HEK293 (cell line): ENCODE measurements around the gene CSNK1G2.

Experiments
- CTCF ChIA-PET: fragments of 350-600 bp; formaldehyde crosslinking; extraction: SDS; loops from one replicate; lab custom pipeline; 2021; ENCODE audit warnings: antibody characterized with exemption; lab: Yijun Ruan, JAX
- POLR2A ChIA-PET: fragments of 300-600 bp; formaldehyde crosslinking; extraction: SDS; loops from one replicate; lab custom pipeline; 2020; ENCODE audit warnings: antibody characterized with exemption, inconsistent platforms; lab: Yijun Ruan, JAX
- H3K27ac ChIP-seq: fragments of 200-500 bp; sonication (Bioruptor generic); 2 replicates; pipeline ENCODE4 v1.5.1; 2014; ENCODE audit warnings: low read depth, low read length, control low read depth, inconsistent platforms; ENCODE audit errors: extremely low read depth
- H3K36me3 ChIP-seq, 2 experiments: fragments of 200-500 bp in 1 of 2; sonication (Bioruptor generic) in 1 of 2; 1 replicate in 1 of 2; 2 replicates in 1 of 2; pipeline ENCODE4 v1.5.1; 2014 to 2017; ENCODE audit warnings: inconsistent platforms in 2 of 2, low read length in 2 of 2; ENCODE audit not compliant: control insufficient read depth in 2 of 2, insufficient read depth in 1 of 2
- H3K4me1 ChIP-seq: fragments of 200-500 bp; sonication (Bioruptor generic); 2 replicates; pipeline ENCODE4 v1.5.1; 2014; ENCODE audit warnings: mild to moderate bottlenecking, low read length, inconsistent platforms; ENCODE audit not compliant: control insufficient read depth, insufficient read depth
- H3K4me3 ChIP-seq: 2 replicates; pipeline ENCODE4 v1.5.1; 2011; ENCODE audit warnings: low read depth, mild to moderate bottlenecking, control low read depth, low read length, moderate library complexity
- H3K9me3 ChIP-seq: fragments of 200-500 bp; sonication (Bioruptor generic); 2 replicates; pipeline ENCODE4 v1.5.1; 2014; ENCODE audit warnings: low read depth, low read length, inconsistent platforms; ENCODE audit not compliant: control insufficient read depth, insufficient read depth
- BCL11A ChIP-seq: fragments of 450-650 bp; formaldehyde crosslinking; IDR thresholded peaks from 2 replicates; pipeline ENCODE4 v1.5.1; 2016; ENCODE audit warnings: low read depth, missing biosample characterization, missing genetic modification characterization
- GLIS2 ChIP-seq: fragments of 450-650 bp; formaldehyde crosslinking; IDR thresholded peaks from 2 replicates; pipeline ENCODE4 v1.5.1; 2016; ENCODE audit warnings: missing biosample characterization, missing genetic modification characterization
- KLF10 ChIP-seq: fragments of 450-650 bp; IDR thresholded peaks from 2 replicates; pipeline ENCODE4 v1.5.1; 2018; ENCODE audit warnings: missing biosample characterization, mild to moderate bottlenecking, missing genetic modification characterization
- KLF9 ChIP-seq: fragments of 450-650 bp; formaldehyde crosslinking; IDR thresholded peaks from 2 replicates; pipeline ENCODE4 v1.5.1; 2016; ENCODE audit warnings: missing biosample characterization, missing genetic modification characterization, low read depth
- PATZ1 ChIP-seq: fragments of 450-650 bp; formaldehyde crosslinking; IDR thresholded peaks from 2 replicates; pipeline ENCODE4 v1.5.1; 2016; ENCODE audit warnings: missing biosample characterization, missing genetic modification characterization
- RBAK ChIP-seq: fragments of 450-650 bp; formaldehyde crosslinking; IDR thresholded peaks from 2 replicates; pipeline ENCODE4 v1.5.1; 2016; ENCODE audit warnings: missing biosample characterization, missing genetic modification characterization
- SCRT2 ChIP-seq: fragments of 450-650 bp; formaldehyde crosslinking; IDR thresholded peaks from 2 replicates; pipeline ENCODE4 v1.5.1; 2016; ENCODE audit warnings: missing biosample characterization, missing genetic modification characterization
- SP2 ChIP-seq: fragments of 450-650 bp; formaldehyde crosslinking; IDR thresholded peaks from 2 replicates; pipeline ENCODE4 v1.5.1; 2016; ENCODE audit warnings: missing biosample characterization, missing genetic modification characterization
- ZBTB26 ChIP-seq: fragments of 450-650 bp; formaldehyde crosslinking; optimal IDR thresholded peaks from 2 replicates; pipeline ENCODE3; 2016; ENCODE audit warnings: missing biosample characterization, mild to moderate bottlenecking, missing genetic modification characterization
- ZBTB44 ChIP-seq: fragments of 450-650 bp; IDR thresholded peaks from 2 replicates; pipeline ENCODE4 v1.5.1; 2018; ENCODE audit warnings: missing biosample characterization, mild to moderate bottlenecking, missing genetic modification characterization
- ZBTB48 ChIP-seq: fragments of 450-650 bp; formaldehyde crosslinking; IDR thresholded peaks from 2 replicates; pipeline ENCODE4 v1.5.1; 2016; ENCODE audit warnings: missing biosample characterization, missing genetic modification characterization
- ZBTB8A ChIP-seq: fragments of 450-650 bp; formaldehyde crosslinking; IDR thresholded peaks from 2 replicates; pipeline ENCODE4 v1.5.1; 2016; ENCODE audit warnings: missing biosample characterization, missing genetic modification characterization
- ZFP37 ChIP-seq: fragments of 450-650 bp; formaldehyde crosslinking; IDR thresholded peaks from 2 replicates; pipeline ENCODE4 v1.5.1; 2016; ENCODE audit warnings: missing biosample characterization, missing genetic modification characterization
- ZIC2 ChIP-seq: fragments of 450-650 bp; formaldehyde crosslinking; IDR thresholded peaks from 2 replicates; pipeline ENCODE4 v1.5.1; 2016; ENCODE audit warnings: missing biosample characterization, missing genetic modification characterization
- ZNF146 ChIP-seq: fragments of 450-650 bp; formaldehyde crosslinking; IDR thresholded peaks from 2 replicates; pipeline ENCODE4 v1.5.1; 2016; ENCODE audit warnings: missing biosample characterization, missing genetic modification characterization
- ZNF174 ChIP-seq: fragments of 450-650 bp; formaldehyde crosslinking; IDR thresholded peaks from 2 replicates; pipeline ENCODE4 v1.5.0; 2017; ENCODE audit warnings: missing biosample characterization, mild to moderate bottlenecking, missing genetic modification characterization
- ZNF2 ChIP-seq: fragments of 450-650 bp; formaldehyde crosslinking; IDR thresholded peaks from 2 replicates; pipeline ENCODE4 v1.5.1; 2016; ENCODE audit warnings: missing biosample characterization, missing genetic modification characterization
- ZNF324 ChIP-seq: fragments of 450-650 bp; formaldehyde crosslinking; IDR thresholded peaks from 2 replicates; pipeline ENCODE4 v1.5.1; 2016; ENCODE audit warnings: missing biosample characterization, missing genetic modification characterization
- ZNF350 ChIP-seq: fragments of 450-650 bp; formaldehyde crosslinking; IDR thresholded peaks from 2 replicates; pipeline ENCODE4 v1.5.0; 2017; ENCODE audit warnings: missing biosample characterization, mild to moderate bottlenecking, missing genetic modification characterization
- ZNF530 ChIP-seq: fragments of 450-650 bp; formaldehyde crosslinking; IDR thresholded peaks from 2 replicates; pipeline ENCODE4 v1.5.1; 2016; ENCODE audit warnings: low read depth, missing biosample characterization, missing genetic modification characterization
- ZNF580 ChIP-seq: fragments of 450-650 bp; formaldehyde crosslinking; IDR thresholded peaks from 2 replicates; pipeline ENCODE4 v1.5.1; 2016; ENCODE audit warnings: missing biosample characterization, missing genetic modification characterization
- ZSCAN30 ChIP-seq: fragments of 450-650 bp; IDR thresholded peaks from 2 replicates; pipeline ENCODE4 v1.5.1; 2018; ENCODE audit warnings: missing biosample characterization, mild to moderate bottlenecking, missing genetic modification characterization, moderate library complexity
- ZXDB ChIP-seq: fragments of 450-650 bp; formaldehyde crosslinking; IDR thresholded peaks from 2 replicates; pipeline ENCODE4 v1.5.1; 2016; ENCODE audit warnings: missing biosample characterization, missing genetic modification characterization
- TF ChIP-seq, protein P1 (sequence below): fragments of 450-650 bp; formaldehyde crosslinking; IDR thresholded peaks from 2 replicates; pipeline ENCODE4 v1.5.1; 2016; ENCODE audit warnings: missing biosample characterization, missing genetic modification characterization, borderline replicate concordance
- TF ChIP-seq, protein P2 (sequence below): fragments of 450-650 bp; formaldehyde crosslinking; IDR thresholded peaks from 2 replicates; pipeline ENCODE4 v1.5.1; 2016; ENCODE audit warnings: missing biosample characterization, missing genetic modification characterization, low read depth

The CSNK1G2 gene

DNA sequence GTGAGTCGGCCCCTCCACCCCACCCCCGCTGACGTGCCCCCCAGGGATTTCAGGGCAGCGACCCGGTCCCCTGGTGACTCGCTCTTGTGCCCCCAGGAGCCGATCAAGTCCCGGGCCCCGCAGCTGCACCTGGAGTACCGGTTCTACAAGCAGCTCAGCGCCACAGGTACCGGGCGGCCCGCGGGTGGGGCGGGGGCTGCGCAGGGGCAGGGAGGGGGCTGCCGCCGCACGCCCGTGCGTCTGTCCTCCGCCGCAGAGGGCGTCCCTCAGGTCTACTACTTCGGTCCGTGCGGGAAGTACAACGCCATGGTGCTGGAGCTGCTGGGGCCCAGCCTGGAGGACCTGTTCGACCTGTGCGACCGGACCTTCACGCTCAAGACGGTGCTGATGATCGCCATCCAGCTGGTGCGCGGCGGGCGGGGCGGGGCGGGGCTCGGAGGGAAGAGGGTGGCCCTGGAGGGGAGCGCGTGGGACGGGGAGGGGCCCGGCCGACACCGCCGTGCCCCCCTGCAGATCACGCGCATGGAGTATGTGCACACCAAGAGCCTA, 37.4 kb downstream of the CSNK1G2 start:
- CTCF ChIA-PET: no interaction called here
- no peak for TF ChIP-seq ZNF350 (tag by site-specific recombination)
- TF ChIP-seq ZNF2: no peak
- no peak for TF ChIP-seq BCL11A (tag by site-specific recombination)
- no peak for TF ChIP-seq GLIS2 (tag by site-specific recombination)
- TF ChIP-seq, protein P1, sequence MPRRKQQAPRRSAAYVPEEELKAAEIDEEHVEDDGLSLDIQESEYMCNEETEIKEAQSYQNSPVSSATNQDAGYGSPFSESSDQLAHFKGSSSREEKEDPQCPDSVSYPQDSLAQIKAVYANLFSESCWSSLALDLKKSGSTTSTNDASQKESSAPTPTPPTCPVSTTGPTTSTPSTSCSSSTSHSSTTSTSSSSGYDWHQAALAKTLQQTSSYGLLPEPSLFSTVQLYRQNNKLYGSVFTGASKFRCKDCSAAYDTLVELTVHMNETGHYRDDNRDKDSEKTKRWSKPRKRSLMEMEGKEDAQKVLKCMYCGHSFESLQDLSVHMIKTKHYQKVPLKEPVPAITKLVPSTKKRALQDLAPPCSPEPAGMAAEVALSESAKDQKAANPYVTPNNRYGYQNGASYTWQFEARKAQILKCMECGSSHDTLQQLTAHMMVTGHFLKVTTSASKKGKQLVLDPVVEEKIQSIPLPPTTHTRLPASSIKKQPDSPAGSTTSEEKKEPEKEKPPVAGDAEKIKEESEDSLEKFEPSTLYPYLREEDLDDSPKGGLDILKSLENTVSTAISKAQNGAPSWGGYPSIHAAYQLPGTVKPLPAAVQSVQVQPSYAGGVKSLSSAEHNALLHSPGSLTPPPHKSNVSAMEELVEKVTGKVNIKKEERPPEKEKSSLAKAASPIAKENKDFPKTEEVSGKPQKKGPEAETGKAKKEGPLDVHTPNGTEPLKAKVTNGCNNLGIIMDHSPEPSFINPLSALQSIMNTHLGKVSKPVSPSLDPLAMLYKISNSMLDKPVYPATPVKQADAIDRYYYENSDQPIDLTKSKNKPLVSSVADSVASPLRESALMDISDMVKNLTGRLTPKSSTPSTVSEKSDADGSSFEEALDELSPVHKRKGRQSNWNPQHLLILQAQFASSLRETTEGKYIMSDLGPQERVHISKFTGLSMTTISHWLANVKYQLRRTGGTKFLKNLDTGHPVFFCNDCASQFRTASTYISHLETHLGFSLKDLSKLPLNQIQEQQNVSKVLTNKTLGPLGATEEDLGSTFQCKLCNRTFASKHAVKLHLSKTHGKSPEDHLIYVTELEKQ (tag by site-specific recombination): no peak
- no peak for TF ChIP-seq KLF9 (tag by site-specific recombination)
- no peak for TF ChIP-seq ZBTB26 (tag by site-specific recombination)
- no peak for TF ChIP-seq ZNF174 (tag by site-specific recombination)
- Histone ChIP-seq H3K9me3 (no peaks in the 10 kb centered on the region), H3K27ac (no peak overlapping the region), H3K4me3 (no peak overlapping the region), H3K36me3 (peaks cover 12 to 63% of the 10 kb centered on the region in 2 experiments; a peak in 2 of 3 replicates), H3K4me1 (no peaks in the 10 kb centered on the region)
- POLR2A ChIA-PET: no interaction called here

- TF ChIP-seq SP2 (tag by site-specific recombination) (no peak), ZFP37 (no peak), ZIC2 (tag by site-specific recombination) (no peak), ZNF146 (no peak), ZBTB8A (no peak), KLF10 (tag by site-specific recombination) (no peak), RBAK (tag by site-specific recombination) (no peak), SCRT2 (tag by site-specific recombination) (no peak), ZNF324 (no peak), ZSCAN30 (no peak), KLF9 (tag by site-specific recombination) (no peak), ZXDB (tag by site-specific recombination) (no peak), ZBTB48 (tag by site-specific recombination) (no peak), ZNF580 (tag by site-specific recombination) (no peak), ZBTB44 (tag by site-specific recombination) (no peak), PATZ1 (tag by site-specific recombination) (no peak), ZNF530 (tag by site-specific recombination) (no peak)
- TF ChIP-seq, protein P2, sequence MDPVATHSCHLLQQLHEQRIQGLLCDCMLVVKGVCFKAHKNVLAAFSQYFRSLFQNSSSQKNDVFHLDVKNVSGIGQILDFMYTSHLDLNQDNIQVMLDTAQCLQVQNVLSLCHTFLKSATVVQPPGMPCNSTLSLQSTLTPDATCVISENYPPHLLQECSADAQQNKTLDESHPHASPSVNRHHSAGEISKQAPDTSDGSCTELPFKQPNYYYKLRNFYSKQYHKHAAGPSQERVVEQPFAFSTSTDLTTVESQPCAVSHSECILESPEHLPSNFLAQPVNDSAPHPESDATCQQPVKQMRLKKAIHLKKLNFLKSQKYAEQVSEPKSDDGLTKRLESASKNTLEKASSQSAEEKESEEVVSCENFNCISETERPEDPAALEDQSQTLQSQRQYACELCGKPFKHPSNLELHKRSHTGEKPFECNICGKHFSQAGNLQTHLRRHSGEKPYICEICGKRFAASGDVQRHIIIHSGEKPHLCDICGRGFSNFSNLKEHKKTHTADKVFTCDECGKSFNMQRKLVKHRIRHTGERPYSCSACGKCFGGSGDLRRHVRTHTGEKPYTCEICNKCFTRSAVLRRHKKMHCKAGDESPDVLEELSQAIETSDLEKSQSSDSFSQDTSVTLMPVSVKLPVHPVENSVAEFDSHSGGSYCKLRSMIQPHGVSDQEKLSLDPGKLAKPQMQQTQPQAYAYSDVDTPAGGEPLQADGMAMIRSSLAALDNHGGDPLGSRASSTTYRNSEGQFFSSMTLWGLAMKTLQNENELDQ: no peak
- TF ChIP-seq, all 188 proteins: peak for 0
- ChIA-PET POLR2A (no interaction called here), CTCF (no interaction called here)
- no peak overlapping the region for H3K4me3 ChIP-seq
- H3K27ac ChIP-seq: no peak overlapping the region
- H3K36me3 ChIP-seq: peaks cover 9 to 63% of the 10 kb centered on the region in 2 experiments; a peak in 2 of 3 replicates
- H3K9me3 ChIP-seq: no peaks in the 10 kb centered on the region
- no peaks in the 10 kb centered on the region for H3K4me1 ChIP-seq
Measured at GRCh38 chr19:1979017-1979416, 38.0 kb downstream of the CSNK1G2 start.
